ENCODE results near the gene AMOTL2. TPM values are rescaled to one million over a fixed set of nuclear protein-coding genes. Genes with fewer than 3 reads are reported as not detected.

The AMOTL2 gene
- total RNA-seq, 1 experiment from 2014 or later = 153 TPM

GRCh38 chr3:134307425-134307824, 66.8 kb downstream of the AMOTL2 start:
- no peaks in the 10 kb centered on the region for H3K36me3 Mint-ChIP-seq (ENCODE audit: insufficient read depth, unreplicated experiment)
- no peak overlapping the region for H3K27ac Mint-ChIP-seq (ENCODE audit: unreplicated experiment)
- H3K4me1 Mint-ChIP-seq (ENCODE audit: low read depth, unreplicated experiment) = peaks cover 44% of the 10 kb centered on the region
- TF ChIP-seq CTCF (IDR thresholded peaks at IDR 0.05; ENCODE audit: unreplicated experiment) = no peak
- intact Hi-C loops (cut with micrococcal nuclease; ENCODE audit: unreplicated experiment) = no loop called here
- H3K9me3 Mint-ChIP-seq (ENCODE audit: low read depth, unreplicated experiment) = no peaks in the 10 kb centered on the region
- H3K27me3 Mint-ChIP-seq (ENCODE audit: unreplicated experiment) = peaks cover 14% of the 10 kb centered on the region
- CTCF ChIA-PET = interaction anchor here (1.0 to 4.0 kb wide), 5 partner anchors 70 to 170 kb away, joined by 4 to 41 read pairs (median 5); no protein-coding TSS in a partner anchor
- no TSS peak for BruUV-seq (replicated peaks)
- no peak overlapping the region for H3K4me3 Mint-ChIP-seq (ENCODE audit: low read depth, unreplicated experiment)
- no peak for DNase-seq

- DNase-seq = no peak
- Mint-ChIP-seq H3K36me3 (ENCODE audit: insufficient read depth, unreplicated experiment) (no peaks in the 10 kb centered on the region), H3K4me3 (ENCODE audit: low read depth, unreplicated experiment) (no peak overlapping the region), H3K4me1 (ENCODE audit: low read depth, unreplicated experiment) (peaks cover 36% of the 10 kb centered on the region), H3K9me3 (ENCODE audit: low read depth, unreplicated experiment) (no peaks in the 10 kb centered on the region), H3K27me3 (ENCODE audit: unreplicated experiment) (peaks cover 14% of the 10 kb centered on the region), H3K27ac (ENCODE audit: unreplicated experiment) (no peak overlapping the region)
- CTCF ChIA-PET = no interaction called here
- no TSS peak for BruUV-seq (replicated peaks)
- no peak for TF ChIP-seq CTCF (IDR thresholded peaks at IDR 0.05; ENCODE audit: unreplicated experiment)
- intact Hi-C loops (cut with micrococcal nuclease; ENCODE audit: unreplicated experiment) = no loop called here
Observed at GRCh38 chr3:134306320-134306719, 67.9 kb downstream of the AMOTL2 start.

Small RNA genes lying within 50 kb of the gene (microRNA-seq; reads per million reads assigned to microRNA genes)
- gene MIR6827 = 4.9 reads per million, percentile 14 among the genes with 10 or more reads in this experiment

Other genes with a start within 250 kb of the AMOTL2 start
- gene RYK, start 123.6 kb downstream of the AMOTL2 start, total RNA-seq (2022) = 109 and 135 TPM in 2 replicates
- 49.2 and 51.3 TPM in 2 replicates for gene ANAPC13, start 111.5 kb upstream of the AMOTL2 start, total RNA-seq (2022)
- gene CEP63, start 111.6 kb upstream of the AMOTL2 start, total RNA-seq (2022) = 37.4 and 37.7 TPM in 2 replicates

Measured in Calu3 (cell line).